ENCODE data around the gene GMDS. TPM values are rescaled to one million over a fixed set of nuclear protein-coding genes. Genes with fewer than 3 reads are reported as not detected.

Gene GMDS
- total RNA-seq, 1 experiment from 2014 or later = 27.6 TPM

- no CpG with 5 or more reads among the region's 4 CpGs for WGBS (ENCODE audit: extremely low coverage, insufficient read length, low lambda C conversion rate)
- no peaks in the 10 kb centered on the region for H3K79me2 ChIP-seq (ENCODE audit: insufficient read depth, low read length)
- no peaks in the 10 kb centered on the region for H4K20me1 ChIP-seq (ENCODE audit: control insufficient read depth, insufficient read depth, insufficient read length)
- Mint-ChIP-seq H3K27me3 (ENCODE audit: low read depth) (no peaks in the 10 kb centered on the region), H3K27ac (no peak overlapping the region), H3K9me3 (peaks cover 0 to 4% of the 10 kb centered on the region in 2 experiments; a peak in 2 of 5 replicates), H3K4me3 (no peak overlapping the region), H3K4me1 (peaks cover 4 to 6% of the 10 kb centered on the region in 2 experiments; a peak in 2 of 4 replicates), H3K36me3 (ENCODE audit: insufficient read depth in 1 of 3, low read depth in 3 of 3) (peaks cover 0 to 4% (median 0%) of the 10 kb centered on the region in 3 experiments; a peak in 2 of 7 replicates)
- no peaks in the 10 kb centered on the region for H3K79me1 ChIP-seq (ENCODE audit: insufficient read depth, low read depth, low read length, poor library complexity, severe bottlenecking)
- no peak overlapping the region for H2AK5ac ChIP-seq (ENCODE audit: insufficient read length, low read length)
- H4K91ac ChIP-seq (ENCODE audit: insufficient read length, low read depth, low read length) = no peak overlapping the region
- no peak overlapping the region for H4K8ac ChIP-seq (replicated peaks; ENCODE audit: insufficient read length, low read depth, low read length)
- H2AFZ ChIP-seq (ENCODE audit: low read length) = no peak overlapping the region
- no peak for DNase-seq
- H3K23ac ChIP-seq (ENCODE audit: insufficient read length, low read depth, low read length) = no peak overlapping the region
- no peak overlapping the region for H3K9ac ChIP-seq (ENCODE audit: extremely low read depth, insufficient read length, low read length)
- no peaks in the 10 kb centered on the region for H3K9me3 ChIP-seq (ENCODE audit: control insufficient read depth, low read depth, low read length)
- TF ChIP-seq CTCF (conservative IDR thresholded peaks at IDR 0.05) = no peak
- H3K4ac ChIP-seq (ENCODE audit: low read depth, low read length) = no peak overlapping the region
- H2BK5ac ChIP-seq (ENCODE audit: insufficient read length, low read length) = no peak overlapping the region
- H2BK15ac ChIP-seq (ENCODE audit: low read depth, low read length) = no peak overlapping the region
- H3K56ac ChIP-seq (ENCODE audit: insufficient read length, low read depth, low read length) = no peak overlapping the region
- no peak overlapping the region for H3K14ac ChIP-seq (ENCODE audit: insufficient read depth, low read length)
- H2BK20ac ChIP-seq (ENCODE audit: low read depth, low read length, poor library complexity, severe bottlenecking) = no peak overlapping the region
- H2BK120ac ChIP-seq (ENCODE audit: low read depth, low read length, poor library complexity, severe bottlenecking) = no peak overlapping the region
- no peak overlapping the region for H3K27ac ChIP-seq (ENCODE audit: insufficient read length, low read depth, low read length)
- H3K4me1 ChIP-seq (ENCODE audit: insufficient read depth, low read length) = no peaks in the 10 kb centered on the region
- H3T11ph ChIP-seq (ENCODE audit: low read length) = no peak overlapping the region
- no peaks in the 10 kb centered on the region for H3K27me3 ChIP-seq (ENCODE audit: insufficient read depth, low read length)
- no peak overlapping the region for H4K5ac ChIP-seq (ENCODE audit: insufficient read length, low read depth, low read length)
- no peak overlapping the region for H3K18ac ChIP-seq (ENCODE audit: insufficient read length, low read depth, low read length)
- H3K23me2 ChIP-seq (ENCODE audit: insufficient read length, low read depth, low read length, poor library complexity, severe bottlenecking) = no peaks in the 10 kb centered on the region
- H2BK12ac ChIP-seq (ENCODE audit: insufficient read length, low read depth, low read length) = no peak overlapping the region
- no peak overlapping the region for H3K4me2 ChIP-seq (ENCODE audit: insufficient read depth, insufficient read length, low read length)
These were observed 229.4 kb downstream of the GMDS start for GRCh38 chr6:2016040-2016439.
